Cardiac fibroblast (primary cell): Measurements from ENCODE around the gene RAD51AP2.
"Not testable (repeated sequence)": the region's sequence is repeated elsewhere in the genome, so short reads cannot be mapped to it uniquely, and the experiment has no call there.

Experiments
- DNase-seq, 2 donors: peaks; one replicate each; pipeline versions ENCODE4 v3.0.0 to v3.0.0-alpha.2; 2010; ENCODE audit warnings: low read depth in 2 of 2
- H3K4me3 ChIP-seq, 2 donors: replicated peaks in 1 of 2; 1 replicate in 1 of 2; 2 replicates in 1 of 2; pipeline ENCODE4 v1.5.1; 2011; ENCODE audit warnings: low read depth in 2 of 2, low read length in 2 of 2, mild to moderate bottlenecking in 2 of 2, moderate library complexity in 1 of 2
- TF ChIP-seq, protein P1 (sequence below): IDR thresholded peaks from one replicate; pipeline ENCODE4 v1.5.1; 2011; ENCODE audit warnings: low read depth, mild to moderate bottlenecking, low read length, inconsistent platforms

The RAD51AP2 gene

DNA sequence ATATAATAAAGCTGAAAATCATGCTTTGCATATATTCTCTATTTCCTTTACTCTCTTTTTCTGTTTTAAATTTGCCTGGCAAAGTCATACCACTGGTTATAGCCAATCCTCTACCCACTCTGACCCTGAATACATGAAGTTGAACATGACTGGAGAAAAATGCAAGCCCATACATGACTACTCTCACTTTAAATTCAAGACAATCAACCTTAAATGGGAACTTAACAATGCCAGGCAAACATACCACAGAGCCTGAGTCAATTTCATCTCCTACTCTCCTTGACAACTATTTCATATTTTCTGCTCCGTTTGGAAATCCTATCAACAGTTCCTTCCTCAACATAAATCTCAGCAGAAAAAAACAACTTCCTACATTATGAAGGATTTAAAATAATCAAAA, 22.6 kb downstream of the RAD51AP2 start:
- no peak for DNase-seq
- H3K4me3 ChIP-seq, result no peak overlapping the region
- TF ChIP-seq, protein P1, sequence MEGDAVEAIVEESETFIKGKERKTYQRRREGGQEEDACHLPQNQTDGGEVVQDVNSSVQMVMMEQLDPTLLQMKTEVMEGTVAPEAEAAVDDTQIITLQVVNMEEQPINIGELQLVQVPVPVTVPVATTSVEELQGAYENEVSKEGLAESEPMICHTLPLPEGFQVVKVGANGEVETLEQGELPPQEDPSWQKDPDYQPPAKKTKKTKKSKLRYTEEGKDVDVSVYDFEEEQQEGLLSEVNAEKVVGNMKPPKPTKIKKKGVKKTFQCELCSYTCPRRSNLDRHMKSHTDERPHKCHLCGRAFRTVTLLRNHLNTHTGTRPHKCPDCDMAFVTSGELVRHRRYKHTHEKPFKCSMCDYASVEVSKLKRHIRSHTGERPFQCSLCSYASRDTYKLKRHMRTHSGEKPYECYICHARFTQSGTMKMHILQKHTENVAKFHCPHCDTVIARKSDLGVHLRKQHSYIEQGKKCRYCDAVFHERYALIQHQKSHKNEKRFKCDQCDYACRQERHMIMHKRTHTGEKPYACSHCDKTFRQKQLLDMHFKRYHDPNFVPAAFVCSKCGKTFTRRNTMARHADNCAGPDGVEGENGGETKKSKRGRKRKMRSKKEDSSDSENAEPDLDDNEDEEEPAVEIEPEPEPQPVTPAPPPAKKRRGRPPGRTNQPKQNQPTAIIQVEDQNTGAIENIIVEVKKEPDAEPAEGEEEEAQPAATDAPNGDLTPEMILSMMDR, result no peak

DNA sequence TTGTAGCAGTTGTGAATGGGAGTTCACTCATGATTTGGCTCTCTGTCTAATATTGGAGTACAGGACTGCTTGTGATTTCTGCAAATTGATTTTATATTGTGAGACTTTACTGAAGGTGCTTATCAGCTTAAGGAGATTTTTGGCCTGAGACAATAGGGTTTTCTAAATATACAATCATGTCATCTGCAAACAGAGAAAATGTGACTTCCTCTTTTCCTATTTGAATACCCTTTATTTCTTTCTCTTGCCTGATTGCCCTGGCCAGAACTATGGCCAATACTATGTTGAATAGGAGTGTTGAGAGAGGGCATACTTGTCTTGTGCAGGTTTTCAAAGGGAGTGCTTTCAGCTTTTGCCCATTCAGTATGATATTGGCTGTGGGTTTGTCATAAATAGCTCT, 28.1 kb downstream of the RAD51AP2 start:
- DNase-seq, H3K4me3 ChIP-seq: not testable (repeated sequence)

DNA sequence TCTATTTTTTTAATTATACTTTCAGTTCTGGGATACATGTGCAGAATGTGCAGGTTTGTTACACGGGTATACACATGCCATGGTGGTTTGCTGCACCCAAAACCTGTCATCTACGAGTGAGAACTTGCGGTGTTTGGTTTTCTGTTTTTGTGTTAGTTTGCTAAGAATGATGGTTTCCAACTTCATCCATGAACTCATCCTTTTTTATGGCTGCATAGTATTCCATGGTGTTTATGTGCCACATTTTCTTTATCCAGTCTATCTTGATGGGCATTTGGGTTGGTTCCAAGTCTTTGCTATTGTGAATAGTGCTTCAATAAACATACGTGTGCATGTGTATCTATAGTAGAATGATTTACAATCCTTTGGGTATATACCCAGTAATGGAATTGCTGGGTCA, 29.6 kb downstream of the RAD51AP2 start:
- not testable (repeated sequence) for DNase-seq, H3K4me3 ChIP-seq

DNA sequence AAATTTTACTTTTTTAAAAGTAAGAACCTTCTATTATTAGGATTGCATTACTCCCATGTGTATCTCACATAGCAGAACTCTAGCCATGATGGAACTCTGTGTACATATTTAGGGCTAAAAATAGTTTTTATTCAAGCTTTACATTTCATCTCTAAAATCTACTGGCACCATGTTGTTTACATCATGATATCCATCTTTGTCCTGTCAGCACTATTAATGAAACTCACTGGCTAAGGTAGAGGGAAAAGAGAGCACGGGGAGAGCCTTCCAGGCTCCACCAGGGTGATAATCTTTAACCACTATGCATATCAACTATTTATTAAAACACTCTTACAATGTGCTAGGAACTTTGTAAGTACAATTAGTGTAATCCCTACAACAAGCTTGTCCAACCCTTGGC, 34.7 kb downstream of the RAD51AP2 start:
- no peak for DNase-seq
- H3K4me3 ChIP-seq, result no peak overlapping the region
- TF ChIP-seq, protein P1, result no peak

DNA sequence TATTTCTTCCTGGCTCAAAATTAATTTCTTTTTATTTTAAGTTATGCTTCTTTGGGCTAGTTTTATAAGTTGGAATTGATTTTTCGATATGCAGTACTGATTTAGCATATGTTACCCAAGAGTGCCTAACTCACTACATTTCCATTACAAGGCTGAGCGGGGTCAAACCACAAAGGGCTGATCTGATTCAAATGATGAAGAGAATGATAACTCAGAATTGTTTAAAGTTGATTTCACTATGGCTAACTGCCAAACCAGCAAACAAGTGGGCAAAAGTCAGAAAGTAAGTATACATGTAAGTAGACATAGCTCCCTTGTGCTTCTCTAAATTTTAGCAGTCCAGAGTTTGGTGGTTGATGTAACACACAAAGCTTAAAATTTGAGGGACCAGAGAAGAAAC, 35.6 kb downstream of the RAD51AP2 start:
- no peak overlapping the region for H3K4me3 ChIP-seq
- TF ChIP-seq, protein P1, result no peak
- no peak for DNase-seq

DNA sequence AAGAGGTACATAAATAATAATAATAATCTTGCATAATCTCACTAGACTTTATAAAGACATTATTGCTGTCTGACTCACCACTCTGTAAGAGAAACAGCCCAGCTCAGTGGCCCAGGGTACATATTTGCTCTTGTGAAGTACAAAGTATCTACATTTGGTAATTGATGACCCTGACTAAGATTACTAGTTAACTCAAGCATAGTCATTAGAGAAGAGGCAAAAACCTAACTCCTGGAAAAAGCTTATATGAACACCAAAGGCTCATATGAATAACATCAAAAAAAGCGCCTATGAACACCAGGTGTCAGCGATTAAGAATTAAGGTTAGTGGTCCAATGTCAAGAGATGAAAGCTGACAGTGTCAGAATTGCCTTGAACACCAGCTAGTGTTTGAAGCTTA, 38.4 kb downstream of the RAD51AP2 start:
- TF ChIP-seq, protein P1, result no peak

DNA sequence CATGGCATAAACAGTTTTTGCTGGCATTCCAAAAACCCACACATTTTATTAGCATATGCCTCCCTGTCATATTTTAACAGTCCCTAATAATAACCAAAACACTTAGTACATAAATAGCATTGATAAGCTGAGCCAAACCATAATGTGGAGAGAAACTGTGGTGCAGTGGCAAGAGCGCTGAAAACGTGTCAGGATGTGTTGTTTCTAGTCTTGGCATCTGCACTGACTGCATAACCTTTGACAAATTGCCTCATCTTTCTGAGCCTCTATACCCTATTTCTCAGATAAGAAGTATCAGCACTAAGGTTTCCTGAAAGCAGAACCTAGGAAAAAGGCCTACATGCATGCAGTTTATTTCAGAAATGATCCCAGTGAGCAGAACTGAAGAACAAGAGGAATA, 41.4 kb downstream of the RAD51AP2 start:
- no peak overlapping the region for H3K4me3 ChIP-seq
- TF ChIP-seq, protein P1, result no peak
- peak in 1 of 2 donors; percentile 5 for DNase-seq

More for the DNA sequence above, 38.4 kb downstream of the RAD51AP2 start:
- peak; percentile 6 to 46 for DNase-seq
- H3K4me3 ChIP-seq, result no peak overlapping the region

DNA sequence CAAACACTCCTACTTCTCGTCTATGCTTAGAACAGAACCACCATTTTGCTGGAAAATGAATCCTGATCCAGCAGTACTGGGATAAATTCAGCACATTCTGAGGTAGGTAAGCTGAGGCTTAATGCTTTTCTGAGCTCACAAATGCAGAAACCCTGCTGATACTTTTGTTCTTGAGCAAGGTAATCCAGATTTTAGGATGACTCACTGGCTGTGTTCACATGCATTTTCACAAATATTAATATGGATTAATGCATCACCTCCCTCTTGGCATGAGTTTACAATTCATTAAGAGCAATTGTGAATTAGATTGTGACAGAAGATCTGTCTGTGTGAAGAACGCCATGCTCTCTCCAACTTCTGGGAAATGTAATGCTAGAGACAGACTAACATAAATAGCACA, 42.2 kb downstream of the RAD51AP2 start:
- peak in 1 of 2 donors; percentile 7 for DNase-seq
- TF ChIP-seq, protein P1, result no peak
- H3K4me3 ChIP-seq, result no peak overlapping the region
